Panc1 (cell line): ENCODE data around the gene TEX51. TPM values are rescaled to one million over a fixed set of nuclear protein-coding genes. Genes with fewer than 3 reads are reported as not detected.

ENCODE experiments used
- ATAC-seq: fragments of 200-7000 bp; cut with Tn5 transposase; 2 replicates; pipeline ENCODE4 v1.9.1; 2020; ENCODE audit warnings: mild to moderate bottlenecking, moderate library complexity
- BruUV-seq: library from RNA; stranded (reverse); fragments of 400-500 nt; replicated peaks from 2 replicates; lab custom pipeline; 2021; lab: Mats Ljungman, UMichigan
- CTCF ChIA-PET: fragments of 300-600 bp; sonication (Branson Sonifier 250); formaldehyde crosslinking; loops from one replicate; lab custom pipeline; 2022; ENCODE audit warnings: antibody characterized with exemption; lab: Charles Lee
- POLR2A ChIA-PET: fragments of 300-600 bp; sonication (Branson Sonifier 250); formaldehyde crosslinking; loops from one replicate; lab custom pipeline; 2022; ENCODE audit warnings: antibody characterized with exemption; lab: Charles Lee
- DNase-seq: peaks from one replicate; pipeline ENCODE4 v3.0.0-alpha.2; 2010; ENCODE audit warnings: low read depth, low spot score
- H3K27ac ChIP-seq: 2 replicates; pipeline ENCODE4 v1.5.1; 2011; ENCODE audit warnings: mild to moderate bottlenecking, low read length, inconsistent platforms
- H3K27me3 ChIP-seq: fragments of 200-500 bp; sonication (Bioruptor generic); 2 replicates; pipeline ENCODE4 v1.6.0; 2014; ENCODE audit warnings: low read length, inconsistent platforms; ENCODE audit not compliant: control insufficient read depth, insufficient read depth
- H3K36me3 ChIP-seq: fragments of 200-500 bp; sonication (Bioruptor generic); 2 replicates; pipeline ENCODE4 v1.5.1; 2014; ENCODE audit warnings: inconsistent platforms, mild to moderate bottlenecking, low read length, moderate library complexity; ENCODE audit not compliant: control insufficient read depth, insufficient read depth
- H3K4me1 ChIP-seq: 2 replicates; pipeline ENCODE4 v1.5.1; 2011; ENCODE audit warnings: inconsistent platforms, mild to moderate bottlenecking, low read length, moderate library complexity; ENCODE audit not compliant: control insufficient read depth, insufficient read depth
- H3K4me3 ChIP-seq, 2 experiments: 2 replicates each; pipeline ENCODE4 v1.5.1; 2011 to 2012; ENCODE audit warnings: low read depth in 2 of 2, low read length in 2 of 2, mild to moderate bottlenecking in 2 of 2, inconsistent platforms in 1 of 2, moderate library complexity in 1 of 2
- H3K9me3 ChIP-seq: fragments of 200-500 bp; sonication (Bioruptor generic); 2 replicates; pipeline ENCODE4 v1.5.1; 2014; ENCODE audit warnings: low read depth, mild to moderate bottlenecking, inconsistent platforms, low read length, moderate library complexity; ENCODE audit not compliant: control insufficient read depth, insufficient read depth
- POLR2AphosphoS5 ChIP-seq: IDR thresholded peaks from 2 replicates; pipeline ENCODE4 v1.6.1; 2012; ENCODE audit warnings: mild to moderate bottlenecking, low read depth, low read length, moderate library complexity
- SIN3A ChIP-seq: IDR thresholded peaks from 2 replicates; pipeline ENCODE4 v1.6.1; 2012; ENCODE audit warnings: low read depth, mild to moderate bottlenecking, low read length, moderate library complexity, borderline replicate concordance; ENCODE audit not compliant: insufficient read depth
- TCF7L2 ChIP-seq: IDR thresholded peaks from 2 replicates; pipeline ENCODE4 v1.6.1; 2011; ENCODE audit warnings: mild to moderate bottlenecking, low read depth, low read length, inconsistent platforms
- in situ Hi-C: cut with HindIII; loops from 2 replicates; pipeline ENCODE4 v1.10.0; 2016; ENCODE audit warnings: low sequenced_read_pairs, low pct_unique_long_range_greater_than_20kb
- intact Hi-C: fragments of 100-400 bp; cut with micrococcal nuclease; formaldehyde crosslinking; loops from one replicate; pipeline ENCODE4 v1.10.0; 2022; ENCODE audit not compliant: unreplicated experiment
- total RNA-seq: library from RNA; stranded (reverse); gene quantifications from one replicate; pipeline ENCODE4 v1.2.1, GENCODE V29; 2021; ENCODE audit not compliant: unreplicated experiment
- TF ChIP-seq, protein P1 (sequence below): fragments of 450-650 bp; IDR thresholded peaks from 2 replicates; pipeline ENCODE4 v1.5.1; 2017; ENCODE audit warnings: mild to moderate bottlenecking
- TF ChIP-seq, protein P2 (sequence below), 2 experiments: IDR thresholded peaks; 2 replicates each; pipeline ENCODE4 v1.6.1; 2011 to 2012; ENCODE audit warnings: low read depth in 2 of 2, control low read depth in 1 of 2, low read length in 1 of 2, mild to moderate bottlenecking in 1 of 2, moderate library complexity in 1 of 2; ENCODE audit not compliant: insufficient read depth in 1 of 2

Gene TEX51
- total RNA-seq, 1 experiment from 2014 or later: not detected

DNA sequence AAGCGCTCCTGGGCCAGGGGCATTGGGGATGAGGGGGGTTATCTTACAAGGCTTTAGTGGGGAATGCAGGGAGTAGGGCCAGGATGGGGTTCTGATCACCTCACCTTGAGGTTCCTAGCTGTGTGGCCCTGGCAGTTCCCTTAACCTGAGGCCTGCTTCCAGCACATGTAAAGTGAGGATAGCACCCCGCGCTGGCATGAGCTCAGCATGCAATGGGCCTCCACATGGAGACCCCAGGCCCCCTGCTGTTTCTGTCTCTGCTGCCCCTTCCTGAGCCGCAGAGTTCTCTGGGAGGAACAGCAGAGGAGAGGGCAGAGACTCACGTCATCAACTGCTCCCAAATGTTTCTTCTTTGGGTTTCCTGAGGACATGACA lies 8.6 kb upstream of the TEX51 start:
- ChIA-PET CTCF (no interaction called here), POLR2A (no interaction called here)
- no TSS peak for BruUV-seq
- intact Hi-C loops (no loop called here), in situ Hi-C loops (no loop called here)
- DNase-seq (no peak), ATAC-seq (no peak)
- no peaks in the 10 kb centered on the region for H3K9me3 ChIP-seq
- H3K4me3 ChIP-seq: no peak overlapping the region
- no peaks in the 10 kb centered on the region for H3K36me3 ChIP-seq
- TF ChIP-seq, protein P1, sequence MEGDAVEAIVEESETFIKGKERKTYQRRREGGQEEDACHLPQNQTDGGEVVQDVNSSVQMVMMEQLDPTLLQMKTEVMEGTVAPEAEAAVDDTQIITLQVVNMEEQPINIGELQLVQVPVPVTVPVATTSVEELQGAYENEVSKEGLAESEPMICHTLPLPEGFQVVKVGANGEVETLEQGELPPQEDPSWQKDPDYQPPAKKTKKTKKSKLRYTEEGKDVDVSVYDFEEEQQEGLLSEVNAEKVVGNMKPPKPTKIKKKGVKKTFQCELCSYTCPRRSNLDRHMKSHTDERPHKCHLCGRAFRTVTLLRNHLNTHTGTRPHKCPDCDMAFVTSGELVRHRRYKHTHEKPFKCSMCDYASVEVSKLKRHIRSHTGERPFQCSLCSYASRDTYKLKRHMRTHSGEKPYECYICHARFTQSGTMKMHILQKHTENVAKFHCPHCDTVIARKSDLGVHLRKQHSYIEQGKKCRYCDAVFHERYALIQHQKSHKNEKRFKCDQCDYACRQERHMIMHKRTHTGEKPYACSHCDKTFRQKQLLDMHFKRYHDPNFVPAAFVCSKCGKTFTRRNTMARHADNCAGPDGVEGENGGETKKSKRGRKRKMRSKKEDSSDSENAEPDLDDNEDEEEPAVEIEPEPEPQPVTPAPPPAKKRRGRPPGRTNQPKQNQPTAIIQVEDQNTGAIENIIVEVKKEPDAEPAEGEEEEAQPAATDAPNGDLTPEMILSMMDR: no peak
- TF ChIP-seq SIN3A (no peak), POLR2AphosphoS5 (no peak), TCF7L2 (no peak)
- TF ChIP-seq, protein P2, sequence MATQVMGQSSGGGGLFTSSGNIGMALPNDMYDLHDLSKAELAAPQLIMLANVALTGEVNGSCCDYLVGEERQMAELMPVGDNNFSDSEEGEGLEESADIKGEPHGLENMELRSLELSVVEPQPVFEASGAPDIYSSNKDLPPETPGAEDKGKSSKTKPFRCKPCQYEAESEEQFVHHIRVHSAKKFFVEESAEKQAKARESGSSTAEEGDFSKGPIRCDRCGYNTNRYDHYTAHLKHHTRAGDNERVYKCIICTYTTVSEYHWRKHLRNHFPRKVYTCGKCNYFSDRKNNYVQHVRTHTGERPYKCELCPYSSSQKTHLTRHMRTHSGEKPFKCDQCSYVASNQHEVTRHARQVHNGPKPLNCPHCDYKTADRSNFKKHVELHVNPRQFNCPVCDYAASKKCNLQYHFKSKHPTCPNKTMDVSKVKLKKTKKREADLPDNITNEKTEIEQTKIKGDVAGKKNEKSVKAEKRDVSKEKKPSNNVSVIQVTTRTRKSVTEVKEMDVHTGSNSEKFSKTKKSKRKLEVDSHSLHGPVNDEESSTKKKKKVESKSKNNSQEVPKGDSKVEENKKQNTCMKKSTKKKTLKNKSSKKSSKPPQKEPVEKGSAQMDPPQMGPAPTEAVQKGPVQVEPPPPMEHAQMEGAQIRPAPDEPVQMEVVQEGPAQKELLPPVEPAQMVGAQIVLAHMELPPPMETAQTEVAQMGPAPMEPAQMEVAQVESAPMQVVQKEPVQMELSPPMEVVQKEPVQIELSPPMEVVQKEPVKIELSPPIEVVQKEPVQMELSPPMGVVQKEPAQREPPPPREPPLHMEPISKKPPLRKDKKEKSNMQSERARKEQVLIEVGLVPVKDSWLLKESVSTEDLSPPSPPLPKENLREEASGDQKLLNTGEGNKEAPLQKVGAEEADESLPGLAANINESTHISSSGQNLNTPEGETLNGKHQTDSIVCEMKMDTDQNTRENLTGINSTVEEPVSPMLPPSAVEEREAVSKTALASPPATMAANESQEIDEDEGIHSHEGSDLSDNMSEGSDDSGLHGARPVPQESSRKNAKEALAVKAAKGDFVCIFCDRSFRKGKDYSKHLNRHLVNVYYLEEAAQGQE (IDR thresholded peaks at IDR 0.05; ENCODE audit: insufficient read depth in 1 of 2, low read depth in 2 of 2, low read length in 1 of 2): no peak
- no peaks in the 10 kb centered on the region for H3K27me3 ChIP-seq
- no peak overlapping the region for H3K27ac ChIP-seq
- no peaks in the 10 kb centered on the region for H3K4me1 ChIP-seq

DNA sequence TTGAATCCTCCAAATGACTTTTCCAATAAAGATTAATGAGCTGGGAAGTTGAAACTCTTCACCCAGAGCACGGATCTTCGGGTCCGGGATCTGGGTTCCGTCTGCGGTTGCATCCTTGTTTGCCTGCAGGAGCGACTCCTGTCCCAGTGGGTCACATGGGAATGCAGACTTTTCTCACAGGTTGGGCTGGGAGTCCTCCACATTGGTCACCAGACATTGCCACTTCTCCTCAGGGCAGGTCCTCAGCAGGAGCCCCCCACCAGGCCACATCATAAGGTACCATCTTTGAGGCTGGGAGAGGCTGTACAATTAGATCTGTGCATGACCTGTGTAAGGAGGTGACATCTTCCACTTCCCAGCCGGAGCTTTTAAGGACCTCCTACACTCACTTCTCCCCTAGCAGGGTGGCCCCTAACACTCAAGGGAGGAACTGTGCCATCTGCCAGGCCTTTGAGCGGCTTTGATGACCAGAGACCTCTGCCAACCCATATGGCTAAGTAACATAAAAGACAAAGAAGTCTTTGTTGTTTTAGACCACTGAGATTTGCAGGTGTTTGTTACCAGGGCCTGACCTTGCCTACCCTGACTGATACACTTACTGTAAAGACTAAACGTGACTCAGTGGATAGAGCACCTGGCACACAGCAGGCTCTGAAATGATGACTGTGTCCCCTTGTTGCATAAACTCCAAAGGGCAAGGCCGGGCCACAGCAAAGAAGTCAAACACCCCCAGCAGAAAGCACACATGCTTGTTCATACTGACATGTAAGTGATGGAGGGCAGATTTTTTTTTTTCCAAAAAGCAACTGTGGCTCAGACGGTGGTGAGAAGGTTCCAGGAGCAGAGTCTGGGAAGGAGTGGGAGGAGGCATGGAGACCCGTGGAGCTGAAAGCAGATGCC lies 7.9 kb upstream of the TEX51 start:
- Histone ChIP-seq H3K27me3 (no peaks in the 10 kb centered on the region), H3K9me3 (no peaks in the 10 kb centered on the region), H3K4me3 (no peak overlapping the region), H3K4me1 (no peaks in the 10 kb centered on the region), H3K36me3 (no peaks in the 10 kb centered on the region), H3K27ac (no peak overlapping the region)
- intact Hi-C loops (no loop called here), in situ Hi-C loops (no loop called here)
- no peak for DNase-seq
- TF ChIP-seq, protein P1: no peak
- TF ChIP-seq TCF7L2 (no peak), POLR2AphosphoS5 (no peak), SIN3A (no peak)
- TF ChIP-seq, protein P2 (IDR thresholded peaks at IDR 0.05; ENCODE audit: insufficient read depth in 1 of 2, low read depth in 2 of 2, low read length in 1 of 2): no peak
- no TSS peak for BruUV-seq
- CTCF ChIA-PET: no interaction called here
- ATAC-seq: no peak
- POLR2A ChIA-PET: no interaction called here
